Lower lobe of right lung (tissue), 2 donors: ENCODE measurements around the gene MAGEA11. TPM values are rescaled to one million over a fixed set of nuclear protein-coding genes. Genes with fewer than 3 reads are reported as not detected.
"Not testable (repeated sequence)": the region's sequence is repeated elsewhere in the genome, so short reads cannot be mapped to it uniquely, and the experiment has no call there.

ENCODE experiments used
- ATAC-seq, 2 donors: fragments of 200-7000 bp; cut with Tn5 transposase; one replicate each; pipeline ENCODE4 v1.9.1; 2020 to 2022; ENCODE audit warnings: mild to moderate bottlenecking in 2 of 2, moderate library complexity in 2 of 2
- DNase-seq: peaks from one replicate; pipeline ENCODE4 v3.0.0-alpha.2; 2020
- H3K27ac ChIP-seq: fragments of 200-600 bp; one replicate; pipeline ENCODE4 v1.8.0; 2022
- H3K27me3 ChIP-seq: fragments of 200-600 bp; one replicate; pipeline ENCODE4 v1.8.0; 2022; ENCODE audit warnings: low read depth
- H3K36me3 ChIP-seq: fragments of 200-600 bp; one replicate; pipeline ENCODE4 v1.8.0; 2022; ENCODE audit warnings: mild to moderate bottlenecking
- H3K4me1 ChIP-seq: fragments of 200-600 bp; one replicate; pipeline ENCODE4 v1.8.0; 2022
- H3K4me3 ChIP-seq: fragments of 200-600 bp; one replicate; pipeline ENCODE4 v1.8.0; 2022; ENCODE audit warnings: mild to moderate bottlenecking
- H3K9me3 ChIP-seq: fragments of 200-600 bp; one replicate; pipeline ENCODE4 v1.8.0; 2022
- intact Hi-C: fragments of 100-400 bp; cut with DNase I; formaldehyde crosslinking; loops from one replicate; pipeline ENCODE4 v1.11.0; 2022
- total RNA-seq: library from RNA; stranded (reverse); fragmentation: NEBNext Ultra II Directional; extraction: Animal tissue kit (Norgen Biotek cat#: 25700); gene quantifications from one replicate; pipeline ENCODE4 v1.2.1, GENCODE V29; 2021
- TF ChIP-seq, protein P1 (sequence below): fragments of 200-600 bp; IDR thresholded peaks from one replicate; pipeline ENCODE4 v1.8.0; 2022; ENCODE audit warnings: antibody characterized with exemption, mild to moderate bottlenecking
- donor health status: DM: no; HTN: yes; CAD: no; lungs with severe emphysema.

Gene MAGEA11
- total RNA-seq, 1 donor from 2014 or later, result not detected

DNA sequence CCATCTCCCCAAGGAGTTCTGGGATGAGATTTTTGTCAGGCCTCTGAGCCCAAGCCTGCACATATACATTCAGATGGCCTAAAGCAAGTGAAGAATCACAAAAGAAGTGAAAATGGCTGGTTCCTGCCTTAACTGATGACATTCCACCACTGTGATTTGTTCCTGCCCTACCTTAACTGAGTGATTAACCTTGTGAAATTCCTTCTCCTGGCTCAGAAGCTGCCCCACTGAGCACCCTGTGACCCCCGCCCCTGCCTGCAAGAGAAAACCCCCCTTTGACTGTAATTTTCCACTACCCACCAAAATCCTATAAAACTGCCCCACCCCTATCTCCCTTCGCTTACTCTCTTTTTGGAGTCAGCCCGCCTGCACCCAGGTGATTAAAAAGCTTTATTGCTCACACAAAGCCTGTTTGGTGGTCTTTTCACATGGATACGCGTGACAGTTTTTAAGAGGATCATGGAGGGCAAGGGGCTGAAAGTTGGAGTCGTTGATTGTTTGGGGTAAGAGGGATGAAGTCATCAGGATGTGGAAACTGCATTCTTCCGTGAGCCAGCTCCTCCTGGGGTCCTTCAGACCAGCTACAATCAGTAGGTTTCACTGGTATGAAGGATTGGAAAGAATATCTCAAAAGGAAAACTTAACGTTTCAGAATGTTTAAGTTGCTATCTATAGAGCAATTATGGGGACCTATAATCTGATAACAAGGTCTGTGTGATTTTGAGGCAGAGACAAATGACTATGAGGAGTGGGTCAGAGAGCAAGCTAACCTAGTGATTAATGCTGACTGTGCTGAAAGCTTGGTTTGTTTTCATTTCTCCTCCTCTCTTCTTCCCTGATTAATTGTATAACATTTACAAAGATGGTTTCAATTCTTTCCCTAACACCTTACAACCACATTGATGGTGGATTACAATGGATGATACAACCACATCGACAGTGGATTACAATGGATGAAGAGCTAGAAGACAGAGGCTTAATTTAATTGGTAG lies 28.6 kb upstream of the MAGEA11 start:
- Histone ChIP-seq H3K9me3 (no peaks in the 10 kb centered on the region), H3K4me1 (no peaks in the 10 kb centered on the region), H3K27me3 (no peaks in the 10 kb centered on the region), H3K27ac (no peak overlapping the region), H3K4me3 (no peak overlapping the region), H3K36me3 (no peaks in the 10 kb centered on the region)
- intact Hi-C loops, result no loop called here
- TF ChIP-seq, protein P1, sequence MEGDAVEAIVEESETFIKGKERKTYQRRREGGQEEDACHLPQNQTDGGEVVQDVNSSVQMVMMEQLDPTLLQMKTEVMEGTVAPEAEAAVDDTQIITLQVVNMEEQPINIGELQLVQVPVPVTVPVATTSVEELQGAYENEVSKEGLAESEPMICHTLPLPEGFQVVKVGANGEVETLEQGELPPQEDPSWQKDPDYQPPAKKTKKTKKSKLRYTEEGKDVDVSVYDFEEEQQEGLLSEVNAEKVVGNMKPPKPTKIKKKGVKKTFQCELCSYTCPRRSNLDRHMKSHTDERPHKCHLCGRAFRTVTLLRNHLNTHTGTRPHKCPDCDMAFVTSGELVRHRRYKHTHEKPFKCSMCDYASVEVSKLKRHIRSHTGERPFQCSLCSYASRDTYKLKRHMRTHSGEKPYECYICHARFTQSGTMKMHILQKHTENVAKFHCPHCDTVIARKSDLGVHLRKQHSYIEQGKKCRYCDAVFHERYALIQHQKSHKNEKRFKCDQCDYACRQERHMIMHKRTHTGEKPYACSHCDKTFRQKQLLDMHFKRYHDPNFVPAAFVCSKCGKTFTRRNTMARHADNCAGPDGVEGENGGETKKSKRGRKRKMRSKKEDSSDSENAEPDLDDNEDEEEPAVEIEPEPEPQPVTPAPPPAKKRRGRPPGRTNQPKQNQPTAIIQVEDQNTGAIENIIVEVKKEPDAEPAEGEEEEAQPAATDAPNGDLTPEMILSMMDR, result no peak
- ATAC-seq (no peak), DNase-seq (no peak)

DNA sequence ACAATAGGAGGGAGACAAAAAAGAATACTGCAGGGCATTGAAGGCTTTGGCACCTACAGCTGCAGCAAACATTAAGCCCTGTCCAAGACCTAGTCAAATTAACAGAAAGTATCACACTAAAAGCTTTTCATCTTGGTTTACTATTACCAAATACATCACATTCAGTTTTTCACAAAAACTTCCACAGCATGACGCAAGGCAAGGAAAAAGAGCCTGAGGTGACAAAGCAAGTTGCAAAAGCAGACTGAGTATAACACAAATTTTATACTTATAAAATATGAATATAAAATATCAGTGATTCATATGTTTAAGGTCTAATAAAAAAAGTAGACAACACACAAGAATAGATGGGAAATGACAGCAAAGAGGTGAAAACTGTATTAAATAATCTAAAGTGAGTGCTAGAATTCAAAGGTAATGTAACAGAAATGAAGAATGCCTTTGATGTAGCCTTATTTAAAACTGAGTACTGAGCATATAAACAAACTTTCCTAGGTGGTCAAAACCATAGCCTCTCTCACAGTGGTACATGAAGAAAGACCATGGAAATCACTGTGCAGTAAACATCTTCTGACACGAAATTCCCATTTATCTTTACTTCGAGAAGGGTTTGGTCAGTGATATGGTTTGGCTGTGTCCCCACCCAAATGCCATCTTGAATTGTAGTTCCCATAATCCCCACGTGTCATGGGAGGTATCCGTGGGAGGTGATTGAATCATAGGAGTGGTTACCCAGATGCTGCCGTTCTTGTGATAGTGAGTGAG lies 27.7 kb upstream of the MAGEA11 start:
- H3K4me1 ChIP-seq, result no peaks in the 10 kb centered on the region
- no peaks in the 10 kb centered on the region for H3K36me3 ChIP-seq
- TF ChIP-seq, protein P1, result no peak
- no peak for DNase-seq
- H3K27me3 ChIP-seq, result no peaks in the 10 kb centered on the region
- intact Hi-C loops, result no loop called here
- H3K27ac ChIP-seq, result no peak overlapping the region
- H3K4me3 ChIP-seq, result no peak overlapping the region
- no peak for ATAC-seq
- H3K9me3 ChIP-seq, result no peaks in the 10 kb centered on the region

DNA sequence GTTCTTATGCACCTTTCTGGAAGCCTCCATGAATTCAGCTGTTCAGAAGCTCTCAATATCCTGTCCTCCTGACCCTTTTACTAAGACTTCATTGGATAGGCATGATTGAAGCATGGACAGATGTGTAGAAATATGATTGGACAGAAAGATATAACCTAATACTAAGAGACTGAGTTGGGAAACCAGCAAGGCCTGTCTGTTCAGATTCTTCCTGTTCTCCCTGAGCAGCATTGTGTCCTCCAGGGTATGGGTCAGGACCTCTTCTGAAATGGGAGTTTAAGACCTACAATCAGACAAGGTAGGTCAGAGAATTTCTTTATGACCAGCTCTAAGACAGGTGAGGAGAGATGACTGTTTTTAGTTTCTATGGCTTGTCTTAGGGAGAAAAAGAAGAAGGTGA lies 23.9 kb upstream of the MAGEA11 start:
- DNase-seq (no peak), ATAC-seq (no peak)
- intact Hi-C loops, result no loop called here
- Histone ChIP-seq H3K9me3 (no peaks in the 10 kb centered on the region), H3K27ac (no peak overlapping the region), H3K36me3 (no peaks in the 10 kb centered on the region), H3K4me3 (no peak overlapping the region), H3K27me3 (no peaks in the 10 kb centered on the region), H3K4me1 (no peaks in the 10 kb centered on the region)
- TF ChIP-seq, protein P1, result no peak

DNA sequence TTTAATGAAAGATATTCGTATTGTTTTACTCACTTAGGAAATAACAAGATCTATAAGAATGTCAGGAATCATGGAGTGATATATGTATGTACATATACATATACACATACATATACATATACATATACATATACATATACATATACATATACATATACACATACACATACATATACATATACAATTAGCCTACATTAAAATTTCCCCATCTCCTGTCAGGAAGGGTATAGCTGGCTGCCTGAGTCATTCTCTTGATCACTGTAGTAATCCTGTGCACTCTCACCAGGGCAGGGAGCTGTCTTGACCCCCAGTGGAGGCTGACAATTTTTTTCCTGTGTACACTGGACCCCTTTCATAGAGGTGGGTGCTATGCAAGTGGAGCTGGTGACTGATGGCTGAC lies 23.3 kb upstream of the MAGEA11 start:
- TF ChIP-seq, protein P1, result no peak
- Histone ChIP-seq H3K4me3 (no peak overlapping the region), H3K36me3 (no peaks in the 10 kb centered on the region), H3K9me3 (no peaks in the 10 kb centered on the region), H3K4me1 (no peaks in the 10 kb centered on the region), H3K27me3 (no peaks in the 10 kb centered on the region), H3K27ac (no peak overlapping the region)
- intact Hi-C loops, result no loop called here
- ATAC-seq (no peak), DNase-seq (no peak)

DNA sequence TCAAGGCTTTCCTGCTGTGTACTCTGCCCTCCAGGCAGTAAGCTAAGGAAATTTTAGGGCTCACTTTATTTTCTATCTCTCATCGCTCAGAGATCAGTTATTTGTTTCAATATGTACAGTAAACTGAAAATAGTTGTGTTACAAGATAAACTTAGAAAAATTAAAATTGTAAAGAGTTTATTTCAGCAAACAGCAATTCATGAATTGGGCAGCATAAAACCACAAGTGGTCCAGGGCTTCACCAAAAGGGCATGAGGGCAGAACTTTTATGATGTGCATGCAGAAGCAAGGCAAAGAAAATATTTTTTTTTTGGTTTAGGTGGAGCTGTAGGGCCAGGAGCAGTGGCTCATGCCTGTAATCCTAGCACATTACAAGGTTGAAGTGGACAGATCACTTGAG lies 20.1 kb upstream of the MAGEA11 start:
- H3K27ac ChIP-seq, result no peak overlapping the region
- no peaks in the 10 kb centered on the region for H3K36me3 ChIP-seq
- intact Hi-C loops, result no loop called here
- ATAC-seq (no peak), DNase-seq (no peak)
- no peak overlapping the region for H3K4me3 ChIP-seq
- H3K4me1 ChIP-seq, result no peaks in the 10 kb centered on the region
- H3K27me3 ChIP-seq, result no peaks in the 10 kb centered on the region
- TF ChIP-seq, protein P1, result no peak
- H3K9me3 ChIP-seq, result no peaks in the 10 kb centered on the region

DNA sequence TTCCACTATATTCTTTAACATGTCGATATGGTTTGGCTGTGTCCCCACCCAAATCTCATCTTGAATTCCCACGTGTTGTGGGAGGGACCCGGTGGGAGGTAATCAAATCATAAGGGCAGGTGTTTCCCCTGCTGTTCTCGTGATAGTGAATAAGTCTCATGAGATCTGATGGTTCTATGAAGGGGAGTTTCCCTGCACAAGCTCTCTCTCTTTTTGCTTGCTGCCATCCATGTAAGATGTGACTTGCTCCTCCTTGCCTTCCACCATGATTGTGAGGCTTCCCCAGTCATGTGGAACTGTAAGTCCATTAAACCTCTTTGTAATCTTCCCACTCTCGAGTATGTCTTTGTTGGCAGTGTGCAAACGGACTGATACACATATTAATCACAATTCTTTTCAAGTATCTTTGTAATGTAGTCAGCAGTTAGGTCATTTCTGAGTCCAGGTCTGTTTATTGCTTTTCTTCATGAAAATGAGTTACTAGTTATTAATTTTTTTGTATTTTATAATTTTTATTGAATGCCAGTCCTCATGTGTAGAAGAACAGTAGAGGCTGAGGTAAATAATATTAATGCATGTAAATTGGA lies 19.1 kb upstream of the MAGEA11 start:
- H3K36me3 ChIP-seq, H3K4me3 ChIP-seq, H3K4me1 ChIP-seq, H3K9me3 ChIP-seq, DNase-seq, H3K27ac ChIP-seq, ATAC-seq, H3K27me3 ChIP-seq, intact Hi-C loops: not testable (repeated sequence)
